Measurements from ENCODE around the gene NMU. TPM values are rescaled to one million over a fixed set of nuclear protein-coding genes. Genes with fewer than 3 reads are reported as not detected.

Gene NMU
- total and polyA plus RNA-seq, 9 of the 15 experiments (the other 6 are each of a cell fraction or from before 2014, with no cell fraction given), result 73.8 to 846 (median 599) TPM

GRCh38 chr4:55637272-55637820, 1.2 kb upstream of the NMU start (continued):
- TF ChIP-seq MLLT1 (IDR thresholded peaks at IDR 0.05), result 0 out of 4 replicates have a peak, but pooled peaks of 1 of the 2 experiments have one; percentile 14
- no peak for TF ChIP-seq ZNF76 (CRISPR knock-in tag; IDR thresholded peaks at IDR 0.05; ENCODE audit: borderline replicate concordance)
- TF ChIP-seq MNT (conservative IDR thresholded peaks at IDR 0.05), result no peak
- TF ChIP-seq L3MBTL2 (IDR thresholded peaks at IDR 0.05), result 0 out of 2 replicates have a peak, but pooled peaks have one; percentile 17
- TF ChIP-seq CHAMP1 (IDR thresholded peaks at IDR 0.05), result no peak
- TF ChIP-seq MAX (CRISPR knock-in tag; IDR thresholded peaks at IDR 0.05), result no peak
- no peak for TF ChIP-seq POLR2AphosphoS2 (IDR thresholded peaks at IDR 0.05; ENCODE audit: low read length)
- TF ChIP-seq STAT5B (CRISPR knock-in tag; IDR thresholded peaks at IDR 0.05), result no peak
- no peak for TF ChIP-seq FOXO4 (CRISPR knock-in tag; IDR thresholded peaks at IDR 0.05)
- TF ChIP-seq, protein P1, sequence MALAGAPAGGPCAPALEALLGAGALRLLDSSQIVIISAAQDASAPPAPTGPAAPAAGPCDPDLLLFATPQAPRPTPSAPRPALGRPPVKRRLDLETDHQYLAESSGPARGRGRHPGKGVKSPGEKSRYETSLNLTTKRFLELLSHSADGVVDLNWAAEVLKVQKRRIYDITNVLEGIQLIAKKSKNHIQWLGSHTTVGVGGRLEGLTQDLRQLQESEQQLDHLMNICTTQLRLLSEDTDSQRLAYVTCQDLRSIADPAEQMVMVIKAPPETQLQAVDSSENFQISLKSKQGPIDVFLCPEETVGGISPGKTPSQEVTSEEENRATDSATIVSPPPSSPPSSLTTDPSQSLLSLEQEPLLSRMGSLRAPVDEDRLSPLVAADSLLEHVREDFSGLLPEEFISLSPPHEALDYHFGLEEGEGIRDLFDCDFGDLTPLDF (CRISPR knock-in tag; IDR thresholded peaks at IDR 0.05), result no peak
- no peak for TF ChIP-seq BCOR (IDR thresholded peaks at IDR 0.05)
- TF ChIP-seq, protein P2, sequence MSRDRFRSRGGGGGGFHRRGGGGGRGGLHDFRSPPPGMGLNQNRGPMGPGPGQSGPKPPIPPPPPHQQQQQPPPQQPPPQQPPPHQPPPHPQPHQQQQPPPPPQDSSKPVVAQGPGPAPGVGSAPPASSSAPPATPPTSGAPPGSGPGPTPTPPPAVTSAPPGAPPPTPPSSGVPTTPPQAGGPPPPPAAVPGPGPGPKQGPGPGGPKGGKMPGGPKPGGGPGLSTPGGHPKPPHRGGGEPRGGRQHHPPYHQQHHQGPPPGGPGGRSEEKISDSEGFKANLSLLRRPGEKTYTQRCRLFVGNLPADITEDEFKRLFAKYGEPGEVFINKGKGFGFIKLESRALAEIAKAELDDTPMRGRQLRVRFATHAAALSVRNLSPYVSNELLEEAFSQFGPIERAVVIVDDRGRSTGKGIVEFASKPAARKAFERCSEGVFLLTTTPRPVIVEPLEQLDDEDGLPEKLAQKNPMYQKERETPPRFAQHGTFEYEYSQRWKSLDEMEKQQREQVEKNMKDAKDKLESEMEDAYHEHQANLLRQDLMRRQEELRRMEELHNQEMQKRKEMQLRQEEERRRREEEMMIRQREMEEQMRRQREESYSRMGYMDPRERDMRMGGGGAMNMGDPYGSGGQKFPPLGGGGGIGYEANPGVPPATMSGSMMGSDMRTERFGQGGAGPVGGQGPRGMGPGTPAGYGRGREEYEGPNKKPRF (IDR thresholded peaks at IDR 0.05; ENCODE audit: low read depth, low read length), result no peak
- TF ChIP-seq, protein P3, sequence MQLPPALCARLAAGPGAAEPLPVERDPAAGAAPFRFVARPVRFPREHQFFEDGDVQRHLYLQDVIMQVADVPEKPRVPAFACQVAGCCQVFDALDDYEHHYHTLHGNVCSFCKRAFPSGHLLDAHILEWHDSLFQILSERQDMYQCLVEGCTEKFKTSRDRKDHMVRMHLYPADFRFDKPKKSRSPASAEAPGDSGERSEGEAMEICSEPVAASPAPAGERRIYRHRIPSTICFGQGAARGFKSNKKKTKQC (CRISPR knock-in tag; IDR thresholded peaks at IDR 0.05), result no peak
- 0 out of 2 replicates have a peak, but pooled peaks have one; percentile 22 for TF ChIP-seq EP300 (IDR thresholded peaks at IDR 0.05; ENCODE audit: low read length)
- no peak for TF ChIP-seq NFYB (IDR thresholded peaks at IDR 0.05; ENCODE audit: extremely low read depth, insufficient read length)
- no peak for TF ChIP-seq C11orf30 (IDR thresholded peaks at IDR 0.05; ENCODE audit: low read depth)

Data from K562 (cell line).